GM19452 (cell line): ENCODE data around the gene DTWD2.
"Not testable (repeated sequence)": the region's sequence is repeated elsewhere in the genome, so short reads cannot be mapped to it uniquely, and the experiment has no call there.

Experiments
- ATAC-seq: cut with Tn5 transposase; IDR thresholded peaks from one replicate; pipeline ENCODE4 v1.9.1; 2021; ENCODE audit not compliant: unreplicated experiment

The DTWD2 gene

DNA sequence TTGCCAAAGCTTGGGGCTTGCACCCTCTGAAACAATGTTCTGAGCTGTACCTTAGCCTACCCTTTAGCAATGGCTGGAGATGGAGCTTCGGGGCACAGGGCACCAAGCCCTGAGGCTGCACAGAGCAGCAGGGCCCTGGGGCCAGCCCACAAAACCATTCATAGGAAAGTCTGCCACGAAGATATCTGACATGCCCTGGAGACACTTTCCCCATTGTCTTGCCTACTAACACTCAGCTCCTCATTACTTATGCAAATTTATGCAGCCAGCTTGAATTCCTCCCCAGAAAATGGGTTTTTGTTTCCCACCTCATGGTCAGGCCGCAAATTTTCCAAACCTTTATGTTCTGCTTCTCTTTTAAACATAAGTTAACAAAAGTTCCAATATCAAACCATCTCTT is 105.7 kb downstream of the DTWD2 start:
- no peak for ATAC-seq

DNA sequence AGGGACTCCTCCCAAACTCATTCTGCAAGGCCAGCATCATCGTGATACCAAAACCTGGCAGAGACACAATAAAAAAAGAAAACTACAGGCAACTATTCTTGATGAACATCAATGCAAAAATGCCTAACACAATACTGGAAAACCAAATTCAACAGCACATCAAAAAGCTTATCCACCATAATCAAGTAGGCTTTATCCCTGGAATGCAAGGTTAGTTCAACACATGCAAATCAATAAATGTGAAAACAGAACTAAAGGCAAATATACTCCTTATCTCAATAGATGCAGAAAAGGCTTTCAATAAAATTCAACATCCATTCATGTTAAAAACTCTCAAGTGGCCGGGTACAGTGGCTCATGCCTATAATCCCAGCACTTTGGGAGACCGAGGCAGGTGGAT is 111.5 kb downstream of the DTWD2 start:
- not testable (repeated sequence) for ATAC-seq

- ATAC-seq, result no peak
These were observed 113.2 kb downstream of the DTWD2 start for GRCh38 chr5:118875131-118875530.

DNA sequence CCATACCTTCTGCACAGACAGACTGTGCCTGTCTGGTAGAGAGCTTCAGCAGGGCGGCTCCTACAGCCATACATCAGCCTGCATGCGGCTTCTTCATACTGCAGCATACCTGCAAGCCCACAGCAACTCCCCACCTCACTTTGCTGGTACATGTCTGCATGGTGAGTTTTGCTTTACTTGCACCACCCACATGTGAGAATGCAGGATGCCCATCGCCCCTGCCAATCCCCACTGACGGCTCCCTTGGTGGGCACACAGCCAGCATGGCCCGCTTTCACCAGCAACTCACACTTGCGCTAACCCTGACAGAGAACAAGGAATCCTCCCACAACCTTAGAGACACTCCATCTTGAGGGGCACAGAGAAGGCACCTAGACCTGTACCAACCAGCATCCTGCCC is 114.9 kb downstream of the DTWD2 start:
- ATAC-seq, result no peak

DNA sequence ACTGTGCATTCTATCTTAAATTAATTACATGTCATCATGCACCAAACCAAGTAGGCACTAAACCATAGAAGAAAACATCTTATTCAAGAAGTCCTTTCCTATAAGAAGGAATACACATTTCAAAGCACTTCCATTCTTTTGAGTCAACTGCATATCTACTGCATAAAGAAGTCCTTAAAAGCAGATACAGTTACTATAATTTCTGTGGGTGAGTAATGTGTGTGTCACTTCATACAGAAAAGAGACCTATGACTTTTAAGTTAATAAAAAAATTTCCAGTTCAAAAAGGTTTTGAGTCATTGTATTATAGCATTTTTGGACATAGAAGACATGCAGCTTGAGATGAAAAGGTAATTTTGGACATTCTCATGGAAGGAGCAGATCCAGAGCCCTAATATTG is 125.0 kb downstream of the DTWD2 start:
- no peak for ATAC-seq

GRCh38 chr5:118862596-118862995 is 125.8 kb downstream of the DTWD2 start:
- ATAC-seq, result no peak

DNA sequence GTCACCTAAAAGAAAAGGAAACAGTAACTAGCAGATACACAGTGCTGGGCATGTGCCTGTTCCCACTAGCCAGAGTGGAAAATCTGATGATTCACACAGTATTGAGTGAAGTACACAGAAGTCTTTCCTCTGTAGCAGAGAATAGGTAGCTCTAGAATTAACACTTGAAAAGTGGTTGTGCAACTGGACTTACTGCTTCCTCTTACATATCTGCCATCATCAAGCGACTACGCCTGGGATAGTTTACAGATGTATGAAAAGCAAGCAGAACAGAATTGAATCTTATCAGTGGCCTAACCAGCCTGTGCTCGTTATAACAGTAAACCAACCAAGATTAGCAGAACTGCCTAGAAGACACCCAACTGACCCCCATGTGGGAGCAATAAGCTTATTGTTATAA is 130.6 kb downstream of the DTWD2 start:
- ATAC-seq, result no peak

DNA sequence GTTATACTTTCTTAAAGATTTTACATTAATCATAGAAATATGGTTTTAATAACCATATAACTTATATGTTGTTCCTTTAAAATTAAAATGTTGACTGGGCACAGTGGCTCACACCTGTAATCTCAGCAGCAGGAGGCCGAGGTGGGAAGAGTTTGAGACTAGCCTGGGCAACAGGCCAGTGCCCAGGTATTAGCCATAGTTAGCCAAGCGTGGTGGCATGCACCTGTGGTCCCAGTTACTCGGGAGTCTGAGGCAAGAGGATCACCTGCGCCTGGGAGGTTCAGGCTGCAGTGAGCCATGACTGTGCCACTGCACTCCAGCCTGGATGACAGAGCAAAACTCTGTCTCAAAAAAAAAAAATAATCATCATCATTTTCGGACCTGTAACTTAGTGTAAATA is 133.5 kb downstream of the DTWD2 start:
- ATAC-seq, result no peak

GRCh38 chr5:118851785-118852184 is 136.6 kb downstream of the DTWD2 start:
- not testable (repeated sequence) for ATAC-seq

- not testable (repeated sequence) for ATAC-seq
These were observed 138.8 kb downstream of the DTWD2 start for GRCh38 chr5:118849507-118849906.

GRCh38 chr5:118844351-118844750 is 144.0 kb downstream of the DTWD2 start:
- ATAC-seq, result no peak

DNA sequence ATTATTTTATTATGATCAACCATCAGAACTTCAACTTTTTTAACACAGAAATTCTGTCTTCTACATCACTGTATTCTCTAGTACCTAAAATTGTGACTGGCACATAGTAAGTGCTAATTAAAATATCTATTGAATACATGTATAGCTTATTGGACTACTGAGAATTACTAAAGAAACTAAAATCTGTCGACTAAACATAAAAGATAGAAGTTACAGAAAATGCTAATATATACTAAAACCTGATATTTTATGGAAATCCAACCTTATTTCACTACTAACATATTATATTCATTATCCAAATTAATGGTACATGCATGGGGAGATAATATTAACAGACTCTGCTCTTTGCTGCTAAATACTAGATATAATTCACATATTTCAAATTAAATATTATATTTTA is 153.6 kb downstream of the DTWD2 start:
- ATAC-seq, result no peak

DNA sequence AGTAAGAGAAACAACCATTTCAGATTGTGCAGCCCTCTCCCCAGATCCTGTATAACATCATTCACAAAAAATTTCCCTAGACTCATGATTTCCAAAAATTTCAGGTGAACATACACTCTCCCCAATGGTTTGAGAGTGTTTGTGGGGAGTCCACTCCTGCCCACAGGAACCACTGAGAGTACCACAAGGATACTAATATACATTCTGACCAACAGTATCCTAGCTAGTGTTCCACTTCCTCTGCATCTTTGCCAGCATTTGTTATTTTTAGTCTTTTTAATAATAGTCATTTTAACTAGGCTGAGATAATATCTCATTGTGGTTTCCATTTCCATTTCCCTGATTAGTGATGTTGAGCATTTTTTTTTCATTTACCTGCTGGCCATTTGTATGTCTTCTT is 155.4 kb downstream of the DTWD2 start:
- peak; percentile 52 for ATAC-seq

GRCh38 chr5:118825226-118825625 is 163.1 kb downstream of the DTWD2 start:
- no peak for ATAC-seq

DNA sequence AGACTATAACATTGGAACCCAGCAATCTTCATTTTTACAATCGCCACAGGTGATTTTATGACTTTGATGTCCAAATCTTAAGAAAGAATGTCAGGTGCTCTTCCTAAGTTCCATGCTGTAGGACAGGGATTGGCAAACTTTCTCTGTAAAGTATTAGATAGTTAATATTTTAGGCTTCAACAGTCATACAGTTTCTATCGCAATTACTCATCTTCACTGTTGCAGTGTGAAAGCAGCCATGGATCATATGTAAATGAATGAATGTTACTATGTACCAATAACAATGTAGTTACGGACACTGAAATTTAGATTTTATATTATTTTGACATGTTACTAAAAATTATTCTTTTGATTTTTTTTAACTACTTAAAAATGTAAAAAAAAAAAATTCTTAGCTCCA is 169.7 kb downstream of the DTWD2 start:
- ATAC-seq, result no peak

- ATAC-seq, result no peak
These were observed 179.9 kb downstream of the DTWD2 start for GRCh38 chr5:118808441-118808840.

GRCh38 chr5:118806571-118806970 is 181.8 kb downstream of the DTWD2 start:
- ATAC-seq, result no peak

- no peak for ATAC-seq
These were observed 186.0 kb downstream of the DTWD2 start for GRCh38 chr5:118802335-118802734.

GRCh38 chr5:118796081-118796480 is 192.3 kb downstream of the DTWD2 start:
- no peak for ATAC-seq

- ATAC-seq, result no peak
These were observed 194.1 kb downstream of the DTWD2 start for GRCh38 chr5:118794281-118794680.

- no peak for ATAC-seq
These were observed 194.7 kb downstream of the DTWD2 start for GRCh38 chr5:118793652-118794051.

GRCh38 chr5:118793091-118793490 is 195.3 kb downstream of the DTWD2 start:
- ATAC-seq, result no peak

DNA sequence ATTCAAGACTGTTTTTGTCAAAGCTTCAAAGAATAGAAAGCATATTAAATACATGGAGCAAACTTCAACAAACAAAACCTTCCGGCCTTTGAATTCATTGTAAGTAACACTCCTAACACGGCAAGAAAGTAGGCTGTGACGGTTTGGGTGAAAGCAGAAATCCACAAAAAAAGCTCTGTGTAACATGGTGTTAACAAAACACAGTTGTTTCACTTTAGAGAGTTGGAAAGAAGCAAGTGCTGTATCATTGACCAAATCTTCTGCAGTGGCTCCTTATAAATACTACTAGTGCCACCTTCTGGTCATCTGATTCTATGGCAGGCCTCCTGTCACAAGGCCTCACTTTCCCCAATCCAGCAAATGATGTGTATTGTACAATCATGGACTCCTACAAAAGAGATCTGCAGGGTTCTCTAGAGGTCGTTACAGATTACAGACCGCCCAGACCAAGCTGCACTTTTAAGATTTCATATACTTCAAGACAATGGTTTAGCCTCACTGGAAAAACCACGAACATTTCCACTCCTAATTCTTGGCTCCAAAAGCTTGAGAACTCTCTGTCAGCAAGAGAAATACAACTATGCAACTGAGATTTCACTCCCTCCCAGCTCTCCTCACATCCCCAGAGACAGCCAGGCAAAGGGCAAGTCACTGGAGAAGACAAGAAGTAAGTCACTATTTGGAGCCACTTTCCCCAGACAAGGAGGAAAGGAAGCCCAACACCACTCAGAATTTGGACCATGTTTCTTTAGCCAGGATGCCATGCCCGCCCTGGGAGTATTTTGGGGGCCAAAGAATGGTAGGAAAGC is 196.2 kb downstream of the DTWD2 start:
- ATAC-seq, result peak; percentile 96
